GM23338 (cell line): ENCODE measurements around the gene PACS1. TPM values are rescaled to one million over a fixed set of nuclear protein-coding genes. Genes with fewer than 3 reads are reported as not detected.

Experiments used
- ATAC-seq: fragments of 200-7000 bp; cut with Tn5 transposase; 3 replicates; pipeline ENCODE4 v1.9.1; 2020
- DNase-seq: peaks from one replicate; pipeline ENCODE4 v3.0.0-alpha.2; 2015; ENCODE audit warnings: low spot score
- H2AFZ ChIP-seq: fragments of 200-600 bp; sonication (generic); 2 replicates; pipeline ENCODE4 v1.8.0; 2016; ENCODE audit warnings: antibody characterized with exemption, mild to moderate bottlenecking, moderate library complexity
- H3F3A ChIP-seq: fragments of 200-600 bp; sonication (generic); replicated peaks from 2 replicates; pipeline ENCODE4 v1.8.0; 2017; ENCODE audit warnings: antibody characterized with exemption, mixed run types, low read depth
- H3K27ac ChIP-seq: fragments of 200-600 bp; sonication (generic); 2 replicates; pipeline ENCODE4 v1.6.1; 2016; ENCODE audit warnings: low read depth
- H3K27me3 ChIP-seq: fragments of 200-600 bp; sonication (generic); 2 replicates; pipeline ENCODE4 v1.8.0; 2016; ENCODE audit warnings: mild to moderate bottlenecking, mixed run types, moderate library complexity; ENCODE audit not compliant: insufficient read depth
- H3K36me3 ChIP-seq: fragments of 200-600 bp; sonication (generic); 2 replicates; pipeline ENCODE4 v1.8.0; 2016; ENCODE audit warnings: mild to moderate bottlenecking; ENCODE audit not compliant: insufficient read depth
- H3K4me1 ChIP-seq: fragments of 200-600 bp; sonication (generic); 2 replicates; pipeline ENCODE4 v1.8.0; 2016; ENCODE audit warnings: mild to moderate bottlenecking, moderate library complexity; ENCODE audit not compliant: insufficient read depth
- H3K4me2 ChIP-seq: fragments of 200-600 bp; sonication (generic); 2 replicates; pipeline ENCODE4 v1.7.1; 2017; ENCODE audit warnings: mixed run types
- H3K4me3 ChIP-seq: fragments of 200-600 bp; sonication (generic); 2 replicates; pipeline ENCODE4 v1.6.1; 2016; ENCODE audit warnings: mixed run types
- H3K79me2 ChIP-seq: fragments of 200-600 bp; sonication (generic); replicated peaks from 2 replicates; pipeline ENCODE4 v1.8.0; 2017; ENCODE audit warnings: mild to moderate bottlenecking; ENCODE audit not compliant: insufficient read depth
- H3K9me2 ChIP-seq: fragments of 200-600 bp; sonication (generic); 2 replicates; pipeline ENCODE4 v1.8.0; 2017; ENCODE audit not compliant: insufficient read depth
- H4K20me1 ChIP-seq: fragments of 200-600 bp; sonication (generic); replicated peaks from 2 replicates; pipeline ENCODE4 v1.8.0; 2017; ENCODE audit warnings: mild to moderate bottlenecking; ENCODE audit not compliant: insufficient read depth
- H3K27ac Mint-ChIP-seq: 2 replicates; pipeline ENCODE4 v1.8.0; 2020; ENCODE audit warnings: inconsistent platforms, mild to moderate bottlenecking, moderate library complexity, mixed read lengths
- H3K27me3 Mint-ChIP-seq: 3 replicates; pipeline ENCODE4 v1.8.0; 2022; ENCODE audit warnings: low read depth, mild to moderate bottlenecking, moderate library complexity, mixed read lengths, inconsistent platforms; ENCODE audit not compliant: insufficient read depth, poor library complexity
- H3K36me3 Mint-ChIP-seq: 3 replicates; pipeline ENCODE4 v1.8.0; 2021; ENCODE audit warnings: low read depth, mild to moderate bottlenecking, inconsistent platforms, moderate library complexity, mixed read lengths
- H3K4me1 Mint-ChIP-seq: 3 replicates; pipeline ENCODE4 v1.8.0; 2020; ENCODE audit warnings: mild to moderate bottlenecking, inconsistent platforms, mixed read lengths
- H3K4me3 Mint-ChIP-seq: 3 replicates; pipeline ENCODE4 v1.8.0; 2021; ENCODE audit warnings: moderate library complexity, mild to moderate bottlenecking, inconsistent platforms, mixed read lengths
- H3K9me3 Mint-ChIP-seq: 3 replicates; pipeline ENCODE4 v1.8.0; 2020; ENCODE audit warnings: moderate library complexity, mild to moderate bottlenecking, inconsistent platforms, mixed read lengths
- EZH2phosphoT487 ChIP-seq: fragments of 200-600 bp; sonication (generic); IDR thresholded peaks from one replicate; pipeline ENCODE4 v1.8.1; 2018; ENCODE audit warnings: antibody characterized with exemption; ENCODE audit not compliant: unreplicated experiment
- REST ChIP-seq: IDR thresholded peaks from one replicate; pipeline ENCODE4 v1.6.1; 2018; ENCODE audit warnings: antibody characterized with exemption; ENCODE audit not compliant: unreplicated experiment
- STAT1 ChIP-seq: IDR thresholded peaks from one replicate; pipeline ENCODE4 v1.6.1; 2016; ENCODE audit warnings: antibody characterized with exemption; ENCODE audit not compliant: unreplicated experiment
- ZNF331 ChIP-seq: fragments of 250-450 bp; sonication (Bioruptor Pico); IDR thresholded peaks from 2 replicates; pipeline ENCODE4 v1.5.0; 2020; ENCODE audit warnings: low read depth, mild to moderate bottlenecking, moderate library complexity
- ZNF462 ChIP-seq: fragments of 250-450 bp; sonication (Bioruptor Pico); IDR thresholded peaks from 2 replicates; pipeline ENCODE4 v1.5.0; 2020; ENCODE audit warnings: mild to moderate bottlenecking, moderate library complexity
- polyA plus RNA-seq: library from polyadenylated mRNA; unstranded; fragments of >200 nt; fragmentation: Nextera tagmentation; extraction: Ambion mirVana; gene quantifications from 2 replicates; pipeline ENCODE4 v1.2.1, GENCODE V29; 2016
- total RNA-seq: library from RNA; depleted of rRNA; stranded (reverse); fragments of >200 nt; shearing (Covaris generic); gene quantifications from 2 replicates; pipeline ENCODE4 v1.2.3, GENCODE V29; 2014

PACS1 gene
- total and polyA plus RNA-seq, 2 experiments from 2014 or later, result 8.0 to 37.5 TPM

- no peak overlapping the region for H3K4me3 ChIP-seq
- H3K79me2 ChIP-seq, result no peaks in the 10 kb centered on the region
- no peaks in the 10 kb centered on the region for H3F3A ChIP-seq
- no peaks in the 10 kb centered on the region for H3K9me2 ChIP-seq
- TF ChIP-seq STAT1 (no peak), ZNF331 (CRISPR knock-in tag) (no peak), EZH2phosphoT487 (no peak), ZNF462 (CRISPR knock-in tag) (no peak), REST (no peak)
- Mint-ChIP-seq H3K4me3 (no peak overlapping the region), H3K9me3 (no peaks in the 10 kb centered on the region), H3K27ac (no peak overlapping the region), H3K27me3 (no peaks in the 10 kb centered on the region), H3K36me3 (no peaks in the 10 kb centered on the region), H3K4me1 (peaks cover 3% of the 10 kb centered on the region; the same call in 1 of the 3 replicates)
- H4K20me1 ChIP-seq, result no peaks in the 10 kb centered on the region
- no peaks in the 10 kb centered on the region for H3K27me3 ChIP-seq
- H3K4me2 ChIP-seq, result no peak overlapping the region
- no peak for ATAC-seq
- H3K36me3 ChIP-seq, result no peaks in the 10 kb centered on the region
- H3K27ac ChIP-seq, result no peak overlapping the region
- no peak for DNase-seq
- no peak overlapping the region for H2AFZ ChIP-seq
- no peaks in the 10 kb centered on the region for H3K4me1 ChIP-seq
Observed at GRCh38 chr11:66172146-66172545, 102.1 kb downstream of the PACS1 start.
